A549 (cell line): Measurements from ENCODE around the gene RAD51B. TPM values are rescaled to one million over a fixed set of nuclear protein-coding genes. Genes with fewer than 3 reads are reported as not detected.

Experiments used
- ATAC-seq, 2 experiments: fragments of 200-7000 bp in 1 of 2; fragments of >200 bp in 1 of 2; cut with Nextera tagmentation in 1 of 2; cut with Tn5 transposase in 1 of 2; 3 replicates each; pipeline versions ENCODE4 v1.8.0 to v1.9.1; 2018 to 2020; ENCODE audit warnings: mild to moderate bottlenecking in 1 of 2, moderate library complexity in 1 of 2
- CTCF ChIA-PET: fragments of 300-600 bp; sonication (Branson Sonifier 250); formaldehyde crosslinking; extraction: SDS; loops from one replicate; lab custom pipeline; 2021; ENCODE audit warnings: antibody characterized with exemption, inconsistent platforms; lab: Yijun Ruan, JAX
- POLR2A ChIA-PET: fragments of 350-600 bp; formaldehyde crosslinking; extraction: SDS; loops from one replicate; lab custom pipeline; 2021; ENCODE audit warnings: antibody characterized with exemption, inconsistent platforms; lab: Yijun Ruan, JAX
- DNase-seq, 2 experiments: peaks; one replicate each; pipeline versions ENCODE4 v3.0.0 to v3.0.0-alpha.2; 2011 to 2016; ENCODE audit warnings: low read depth in 1 of 2, low spot score in 1 of 2
- FAIRE-seq: peaks from 2 replicates; lab custom pipeline; 2011; peaks lifted over from hg19 to GRCh38; lab: Jason Lieb, UNC
- H3K27ac ChIP-seq, 2 experiments: fragments of >200 bp; sonication (Bioruptor Twin); formaldehyde crosslinking; 3 replicates each; pipeline ENCODE4 v1.5.1; 2016 to 2017
- H3K4me1 ChIP-seq: fragments of >200 bp; sonication (Bioruptor Twin); formaldehyde crosslinking; 3 replicates; pipeline ENCODE4 v1.6.1; 2016
- H3K4me2 ChIP-seq: fragments of >200 bp; sonication (Bioruptor Twin); formaldehyde crosslinking; 3 replicates; pipeline ENCODE4 v1.6.1; 2016
- H3K4me3 ChIP-seq: fragments of >200 bp; sonication (Bioruptor Twin); formaldehyde crosslinking; 3 replicates; pipeline ENCODE4 v1.5.1; 2016
- H3K9me3 ChIP-seq: fragments of >200 bp; sonication (Bioruptor Twin); formaldehyde crosslinking; 3 replicates; pipeline ENCODE4 v1.6.1; 2016
- BHLHE40 ChIP-seq: IDR thresholded peaks from 2 replicates; pipeline ENCODE4 v1.6.1; 2012; ENCODE audit warnings: low read depth, low read length, inconsistent platforms
- CEBPB ChIP-seq, 2 experiments: fragments of >200 bp in 1 of 2; sonication (Bioruptor Twin) in 1 of 2; formaldehyde crosslinking in 1 of 2; IDR thresholded peaks; 2 replicates each; pipeline ENCODE4 v1.6.1; 2012 to 2016
- CHD4 ChIP-seq: fragments of 200-600 bp; sonication (generic); IDR thresholded peaks from 2 replicates; pipeline ENCODE4 v1.6.1; 2016; ENCODE audit warnings: antibody characterized with exemption, mild to moderate bottlenecking, borderline replicate concordance
- EHF ChIP-seq: fragments of 250-450 bp; sonication (Bioruptor Pico); IDR thresholded peaks from 2 replicates; pipeline ENCODE4 v1.5.0; 2020; ENCODE audit warnings: mild to moderate bottlenecking
- EHMT2 ChIP-seq: fragments of 200-600 bp; sonication (generic); IDR thresholded peaks from 2 replicates; pipeline ENCODE4 v1.6.1; 2016; ENCODE audit warnings: antibody characterized with exemption, low read depth, mild to moderate bottlenecking, moderate library complexity
- EP300 ChIP-seq, 2 experiments: fragments of >200 bp; sonication (Bioruptor Twin); formaldehyde crosslinking; IDR thresholded peaks; 2 replicates in 1 of 2; 3 replicates in 1 of 2; pipeline ENCODE4 v1.6.1; 2016 to 2017
- ESRRA ChIP-seq: fragments of 150-350 bp; IDR thresholded peaks from 2 replicates; pipeline ENCODE4 v1.6.1; 2014; ENCODE audit warnings: mild to moderate bottlenecking, low read length, borderline replicate concordance
- FOSB ChIP-seq: fragments of 250-450 bp; sonication (Bioruptor Pico); IDR thresholded peaks from 2 replicates; pipeline ENCODE4 v1.5.0; 2020; ENCODE audit warnings: mild to moderate bottlenecking, moderate library complexity
- FOXS1 ChIP-seq: fragments of 250-450 bp; sonication (Bioruptor Pico); IDR thresholded peaks from 2 replicates; pipeline ENCODE4 v1.5.0; 2020; ENCODE audit warnings: mild to moderate bottlenecking, moderate library complexity
- GATA3 ChIP-seq: IDR thresholded peaks from 2 replicates; pipeline ENCODE4 v1.6.1; 2012; ENCODE audit warnings: borderline replicate concordance
- HDAC2 ChIP-seq: fragments of 200-600 bp; sonication (generic); IDR thresholded peaks from 2 replicates; pipeline ENCODE4 v1.6.1; 2016
- HOXA7 ChIP-seq: fragments of 250-450 bp; sonication (Bioruptor Pico); IDR thresholded peaks from 2 replicates; pipeline ENCODE4 v1.5.0; 2020; ENCODE audit warnings: mild to moderate bottlenecking, moderate library complexity
- HOXB13 ChIP-seq: fragments of 250-450 bp; sonication (Bioruptor Pico); IDR thresholded peaks from 2 replicates; pipeline ENCODE4 v1.5.0; 2020; ENCODE audit warnings: low read depth, mild to moderate bottlenecking, moderate library complexity
- HOXB5 ChIP-seq: fragments of 250-450 bp; sonication (Bioruptor Pico); IDR thresholded peaks from 2 replicates; pipeline ENCODE4 v1.5.0; 2020; ENCODE audit warnings: mild to moderate bottlenecking, moderate library complexity
- KDM1A ChIP-seq: fragments of 200-600 bp; sonication (generic); IDR thresholded peaks from 2 replicates; pipeline ENCODE4 v1.6.1; 2016; ENCODE audit warnings: low read depth, mild to moderate bottlenecking
- KDM5A ChIP-seq: fragments of 200-600 bp; sonication (generic); IDR thresholded peaks from 2 replicates; pipeline ENCODE4 v1.6.1; 2016; ENCODE audit warnings: antibody characterized with exemption, mild to moderate bottlenecking
- MAFK ChIP-seq: fragments of 450-650 bp; IDR thresholded peaks from 2 replicates; pipeline ENCODE4 v1.6.1; 2014; ENCODE audit not compliant: partially characterized antibody
- MAZ ChIP-seq: fragments of 150-350 bp; IDR thresholded peaks from 2 replicates; pipeline ENCODE4 v1.6.1; 2014; ENCODE audit warnings: antibody characterized with exemption, low read depth, low read length, borderline replicate concordance
- MYC ChIP-seq: IDR thresholded peaks from 2 replicates; pipeline ENCODE4 v1.6.1; 2012; ENCODE audit warnings: mild to moderate bottlenecking, inconsistent platforms, low read length, improper control_type of control experiment, borderline replicate concordance
- RAD21 ChIP-seq, 2 experiments: fragments of >200 bp in 1 of 2; sonication (Bioruptor Twin) in 1 of 2; formaldehyde crosslinking in 1 of 2; IDR thresholded peaks in 1 of 2; conservative IDR thresholded peaks in 1 of 2; 2 replicates in 1 of 2; 3 replicates in 1 of 2; pipeline ENCODE4 v1.6.1; 2012 to 2018; ENCODE audit warnings: inconsistent platforms in 1 of 2
- RARB ChIP-seq: fragments of 250-450 bp; sonication (Bioruptor Pico); IDR thresholded peaks from 2 replicates; pipeline ENCODE4 v1.8.0; 2021; ENCODE audit warnings: mild to moderate bottlenecking, moderate library complexity
- RCOR1 ChIP-seq: fragments of 150-350 bp; IDR thresholded peaks from 2 replicates; pipeline ENCODE4 v1.6.1; 2014; ENCODE audit warnings: antibody characterized with exemption, low read length, low read depth
- RNF2 ChIP-seq: fragments of 200-600 bp; sonication (generic); IDR thresholded peaks from 2 replicates; pipeline ENCODE4 v1.6.1; 2016; ENCODE audit warnings: low read depth, mild to moderate bottlenecking, antibody characterized with exemption, moderate library complexity, borderline replicate concordance
- SREBF2 ChIP-seq: fragments of 450-650 bp; IDR thresholded peaks from 2 replicates; pipeline ENCODE4 v1.6.1; 2014; ENCODE audit warnings: mild to moderate bottlenecking, moderate library complexity
- TFCP2L1 ChIP-seq: fragments of 250-450 bp; sonication (Bioruptor Pico); IDR thresholded peaks from 2 replicates; pipeline ENCODE4 v1.5.0; 2021; ENCODE audit warnings: mild to moderate bottlenecking
- TP53 ChIP-seq: fragments of 250-450 bp; sonication (Bioruptor Pico); IDR thresholded peaks from 2 replicates; pipeline ENCODE4 v1.5.0; 2021; ENCODE audit warnings: mild to moderate bottlenecking, moderate library complexity
- ZC3H11A ChIP-seq: fragments of 450-650 bp; IDR thresholded peaks from 2 replicates; pipeline ENCODE4 v1.6.1; 2014; ENCODE audit warnings: antibody characterized with exemption, mild to moderate bottlenecking
- ZNF302 ChIP-seq: fragments of 250-450 bp; sonication (Bioruptor Pico); IDR thresholded peaks from 2 replicates; pipeline ENCODE4 v1.9.0; 2021; ENCODE audit warnings: inconsistent platforms, mild to moderate bottlenecking, moderate library complexity
- WGBS: methylation state at CpG from one replicate; pipeline ENCODE4 v1.1.6; 2017; ENCODE audit errors: missing lambda C conversion rate; 5-methylcytosine and 5-hydroxymethylcytosine counted together
- polyA plus RNA-seq, 4 experiments: library from polyadenylated mRNA; depleted of rRNA in 3 of 4; stranded (reverse); fragments of >200 nt; fragmentation: RNase III in 1 of 4; extraction: RNeasy Plus Mini Kit Qiagen cat#74134 plus additional on column Dnase treatment in 1 of 4; gene quantifications; 2 replicates in 3 of 4; 3 replicates in 1 of 4; pipeline ENCODE4 v1.2.3, GENCODE V29; 2011 to 2017
- TF ChIP-seq, protein P1 (sequence below): fragments of 250-450 bp; sonication (Bioruptor Pico); IDR thresholded peaks from 2 replicates; pipeline ENCODE4 v1.5.0; 2020; ENCODE audit warnings: low read depth, mild to moderate bottlenecking, moderate library complexity
- TF ChIP-seq, protein P2 (sequence below): IDR thresholded peaks from 2 replicates; pipeline ENCODE4 v1.6.1; 2012
- TF ChIP-seq, protein P3 (sequence below): IDR thresholded peaks from 2 replicates; pipeline ENCODE4 v1.6.1; 2012

RAD51B gene
- polyA plus RNA-seq, 2 of the 4 experiments (the other 2 are of a cell fraction), result 7.2 to 10.8 TPM

DNA sequence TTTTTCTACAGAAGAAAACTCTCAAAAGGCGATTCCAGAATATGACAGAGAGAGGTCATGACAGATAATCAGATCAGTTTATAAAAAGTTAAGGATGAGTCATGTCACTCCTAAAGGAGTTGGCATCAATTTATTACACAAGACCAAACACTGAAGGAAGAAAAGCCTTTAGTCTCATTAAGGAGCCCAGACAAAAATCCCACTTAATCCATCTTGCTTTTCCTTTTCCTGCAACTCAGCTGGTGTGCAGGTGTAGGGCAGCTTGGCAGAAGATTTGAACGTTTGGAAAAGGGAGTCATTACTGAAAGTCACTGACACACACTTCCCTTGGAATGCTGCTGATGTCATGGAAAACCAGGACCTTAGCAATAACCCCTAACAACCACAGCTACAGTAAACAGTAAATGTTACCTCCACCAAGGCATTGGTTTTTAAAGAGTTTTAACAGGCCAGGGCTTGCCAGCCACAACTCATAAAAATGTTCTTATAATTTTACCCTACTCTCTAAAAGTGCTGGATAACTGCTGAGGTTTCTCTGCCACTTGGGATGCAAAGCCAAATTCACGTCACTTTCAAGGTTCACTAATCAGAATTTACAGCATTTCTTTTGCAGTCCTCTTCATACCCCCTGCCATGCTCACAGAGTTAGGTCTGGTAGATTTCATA, 320.6 kb downstream of the RAD51B start (continued):
- TF ChIP-seq RARB (CRISPR knock-in tag), result no peak
- TF ChIP-seq RNF2, result no peak
- no peak for TF ChIP-seq KDM5A
- peak; percentile 97 for TF ChIP-seq MAFK

DNA sequence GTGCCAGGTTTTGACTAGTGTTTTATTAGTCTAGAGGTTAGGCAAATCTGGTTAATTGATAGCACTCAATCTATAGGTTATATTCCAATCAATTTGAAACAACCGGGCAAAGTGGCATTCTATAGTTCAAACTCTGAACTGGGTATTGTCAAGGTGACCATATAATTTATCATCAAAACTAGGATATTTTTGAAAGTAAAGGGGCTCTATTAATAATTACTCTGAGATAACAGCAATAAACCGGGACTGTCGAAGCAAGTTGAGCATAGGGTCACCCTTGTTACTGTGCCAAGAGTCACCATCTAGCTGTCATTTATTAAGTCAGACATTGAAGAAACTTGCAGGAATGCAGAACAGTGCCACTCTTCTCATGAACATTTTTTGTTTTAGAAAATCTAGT, 321.2 kb downstream of the RAD51B start:
- FAIRE-seq (peak; percentile 13), DNase-seq (peak in 1 of 2 experiments; percentile 83), ATAC-seq (peak in 1 of 2 experiments; percentile 4; a peak in 3 of 6 replicates)
- POLR2A ChIA-PET, result interaction anchor here (0.6 to 4.9 kb wide), 14 partner anchors 32 to 676 kb away, joined by 3 to 34 read pairs (median 6); partner anchors contain the start of gene ZFP36L1
- WGBS, result 1% methylated on average over 3 of the region's 3 CpGs
- H3K9me3 ChIP-seq, result 0 out of 3 replicates have a peak, but pooled peaks cover 2% of the 10 kb centered on the region
- no peak overlapping the region for H3K4me3 ChIP-seq
- peaks cover 90% of the 10 kb centered on the region for H3K4me1 ChIP-seq
- peak overlapping the region; percentile 77 for H3K4me2 ChIP-seq
- TF ChIP-seq FOSB (no peak), CHD4 (no peak), CEBPB (IDR thresholded peaks at IDR 0.05) (no peak), HDAC2 (no peak), RAD21 (conservative IDR thresholded peaks at IDR 0.05 in 1 of 2, IDR thresholded peaks at IDR 0.05 in 1 of 2) (0 out of 5 replicates have a peak, but pooled peaks of 1 of the 2 experiments have one; percentile 7), RCOR1 (no peak), RARB (CRISPR knock-in tag) (peak; percentile 84), BHLHE40 (no peak), HOXB13 (CRISPR knock-in tag) (peak; percentile 22; the same call in 1 of the 2 replicates), EHF (CRISPR knock-in tag) (peak; percentile 7; the same call in 1 of the 2 replicates), HOXA7 (CRISPR knock-in tag) (peak; percentile 71; the same call in 1 of the 2 replicates), TFCP2L1 (CRISPR knock-in tag) (peak; percentile 79; the same call in 1 of the 2 replicates)
- TF ChIP-seq, protein P1, sequence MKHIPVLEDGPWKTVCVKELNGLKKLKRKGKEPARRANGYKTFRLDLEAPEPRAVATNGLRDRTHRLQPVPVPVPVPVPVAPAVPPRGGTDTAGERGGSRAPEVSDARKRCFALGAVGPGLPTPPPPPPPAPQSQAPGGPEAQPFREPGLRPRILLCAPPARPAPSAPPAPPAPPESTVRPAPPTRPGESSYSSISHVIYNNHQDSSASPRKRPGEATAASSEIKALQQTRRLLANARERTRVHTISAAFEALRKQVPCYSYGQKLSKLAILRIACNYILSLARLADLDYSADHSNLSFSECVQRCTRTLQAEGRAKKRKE (CRISPR knock-in tag), result peak; percentile 63; the same call in 1 of the 2 replicates
- CTCF ChIA-PET, result interaction anchor here (0.6 to 2.0 kb wide), 8 partner anchors 20 to 676 kb away, joined by 3 to 5 read pairs (median 3); no protein-coding TSS in a partner anchor
- peak overlapping the region; percentile 93 to 98 for H3K27ac ChIP-seq

DNA sequence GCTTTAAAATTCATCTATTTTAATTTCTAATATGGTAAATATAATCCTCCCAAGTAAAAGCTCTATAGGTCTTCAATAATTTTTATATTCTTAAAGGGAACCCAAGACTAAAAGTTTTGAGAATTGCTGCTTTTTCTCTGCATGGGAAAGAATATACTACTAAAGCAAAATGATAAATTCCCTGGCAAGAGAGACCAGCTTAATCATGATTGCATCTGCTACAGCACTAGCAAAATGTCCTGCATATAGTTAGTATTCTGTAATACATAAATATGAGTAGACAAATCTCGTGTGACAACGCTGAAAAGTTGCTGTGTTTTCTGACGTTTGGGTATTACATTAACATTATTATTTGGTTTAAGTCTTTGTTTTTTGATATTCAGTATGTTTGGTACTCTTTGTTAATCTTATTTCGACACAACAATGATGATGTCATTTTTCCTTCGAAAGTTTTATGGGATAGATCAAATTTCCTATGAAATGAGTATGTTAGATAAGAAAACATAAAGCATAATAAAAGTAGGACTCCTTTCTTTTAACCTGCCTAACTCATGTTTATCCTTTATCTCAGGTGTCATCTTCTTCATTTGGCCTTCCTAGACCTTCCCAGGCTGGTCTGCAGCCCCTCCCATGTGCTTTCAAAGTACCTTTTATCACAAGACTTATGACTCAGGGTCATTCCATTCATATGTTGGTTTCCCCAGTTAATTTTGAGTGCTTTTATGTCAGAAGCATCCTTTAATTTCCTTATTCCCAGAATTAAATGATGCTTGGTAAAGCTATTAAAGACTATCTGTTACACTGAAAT, 321.9 kb downstream of the RAD51B start:
- DNase-seq, result peak in 1 of 2 experiments; percentile 89
- peak overlapping the region; percentile 93 to 98 for H3K27ac ChIP-seq
- FAIRE-seq, result peak; percentile 96
- ChIA-PET POLR2A (interaction anchor here (0.6 to 4.9 kb wide), 7 partner anchors 50 to 652 kb away, joined by 3 to 34 read pairs (median 6); partner anchors contain the start of gene ZFP36L1), CTCF (interaction anchor here (0.7 to 2.0 kb wide), 6 partner anchors 19 to 675 kb away, joined by 3 to 5 read pairs (median 4); no protein-coding TSS in a partner anchor)
- H3K4me2 ChIP-seq, result peak overlapping the region; percentile 77
- H3K4me3 ChIP-seq, result no peak overlapping the region
- H3K9me3 ChIP-seq, result no peaks in the 10 kb centered on the region
- WGBS, result 2% methylated on average over 5 of the region's 5 CpGs
- peaks cover 94% of the 10 kb centered on the region for H3K4me1 ChIP-seq
- no peak for ATAC-seq
- no peak for TF ChIP-seq TP53 (CRISPR knock-in tag)
- no peak for TF ChIP-seq MAZ
- TF ChIP-seq ZC3H11A, result no peak
- TF ChIP-seq KDM1A, result no peak
- TF ChIP-seq, protein P1 (CRISPR knock-in tag), result peak; percentile 72
- TF ChIP-seq MYC, result no peak
- TF ChIP-seq ZNF302 (CRISPR knock-in tag), result no peak
- no peak for TF ChIP-seq ESRRA
- peak in 1 of 2 experiments; percentile 50; a peak in 2 of 5 replicates for TF ChIP-seq RAD21 (conservative IDR thresholded peaks at IDR 0.05 in 1 of 2, IDR thresholded peaks at IDR 0.05 in 1 of 2)
- no peak for TF ChIP-seq SREBF2
- peak; percentile 71 for TF ChIP-seq HOXB5 (CRISPR knock-in tag)
- peak; percentile 93 for TF ChIP-seq GATA3
- no peak for TF ChIP-seq EHMT2
- no peak for TF ChIP-seq FOXS1 (CRISPR knock-in tag)
- TF ChIP-seq MAFK, result peak; percentile 64
- TF ChIP-seq, protein P2, sequence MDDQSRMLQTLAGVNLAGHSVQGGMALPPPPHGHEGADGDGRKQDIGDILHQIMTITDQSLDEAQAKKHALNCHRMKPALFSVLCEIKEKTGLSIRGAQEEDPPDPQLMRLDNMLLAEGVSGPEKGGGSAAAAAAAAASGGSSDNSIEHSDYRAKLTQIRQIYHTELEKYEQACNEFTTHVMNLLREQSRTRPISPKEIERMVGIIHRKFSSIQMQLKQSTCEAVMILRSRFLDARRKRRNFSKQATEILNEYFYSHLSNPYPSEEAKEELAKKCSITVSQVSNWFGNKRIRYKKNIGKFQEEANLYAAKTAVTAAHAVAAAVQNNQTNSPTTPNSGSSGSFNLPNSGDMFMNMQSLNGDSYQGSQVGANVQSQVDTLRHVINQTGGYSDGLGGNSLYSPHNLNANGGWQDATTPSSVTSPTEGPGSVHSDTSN, result no peak
- peak; percentile 91 to 92; a peak in 4 of 5 replicates for TF ChIP-seq EP300 (IDR thresholded peaks at IDR 0.05)
- TF ChIP-seq, protein P3, sequence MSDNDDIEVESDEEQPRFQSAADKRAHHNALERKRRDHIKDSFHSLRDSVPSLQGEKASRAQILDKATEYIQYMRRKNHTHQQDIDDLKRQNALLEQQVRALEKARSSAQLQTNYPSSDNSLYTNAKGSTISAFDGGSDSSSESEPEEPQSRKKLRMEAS, result peak; percentile 67; the same call in 1 of the 2 replicates
- TF ChIP-seq RNF2, result no peak
